Right atrium auricular region (tissue), 2 donors: Measurements from ENCODE around the gene KCNS3. TPM values are rescaled to one million over a fixed set of nuclear protein-coding genes. Genes with fewer than 3 reads are reported as not detected.

Experiments used
- DNase-seq: peaks from one replicate; pipeline ENCODE4 v3.0.0-alpha.2; 2019; ENCODE audit warnings: low spot score
- H3K27ac ChIP-seq, 2 donors: fragments of 200-600 bp; sonication (generic); 1 replicate in 1 of 2; 2 replicates in 1 of 2; pipeline ENCODE4 v1.5.1; 2016 to 2019
- H3K27me3 ChIP-seq, 2 donors: fragments of 200-600 bp; sonication (generic); one replicate each; pipeline versions ENCODE4 v1.5.1 to v1.6.0; 2017 to 2019
- H3K36me3 ChIP-seq: fragments of 200-600 bp; sonication (generic); one replicate; pipeline ENCODE4 v1.5.1; 2016
- H3K4me1 ChIP-seq, 2 donors: fragments of 200-600 bp; sonication (generic); one replicate each; pipeline versions ENCODE4 v1.5.1 to v1.6.0; 2017 to 2019
- H3K4me3 ChIP-seq, 2 donors: fragments of 200-600 bp; sonication (generic); 1 replicate in 1 of 2; 2 replicates in 1 of 2; pipeline ENCODE4 v1.5.1; 2017 to 2019; ENCODE audit warnings: mild to moderate bottlenecking in 1 of 2, moderate library complexity in 1 of 2
- H3K9me3 ChIP-seq, 2 donors: fragments of 200-600 bp; sonication (generic); one replicate each; pipeline ENCODE4 v1.5.1; 2019
- CTCF ChIP-seq, 2 donors: fragments of 200-600 bp; sonication (generic); IDR thresholded peaks; one replicate each; pipeline ENCODE4 v1.5.1; 2019; ENCODE audit warnings: antibody characterized with exemption in 2 of 2
- total RNA-seq, 2 donors: library from RNA; depleted of rRNA; stranded (reverse); fragments of >200 nt; gene quantifications; one replicate each; pipeline ENCODE4 v1.1.0, GENCODE V29; 2016

KCNS3 gene
- total RNA-seq, 2 donors from 2014 or later: 3.7 to 13.7 TPM

DNA sequence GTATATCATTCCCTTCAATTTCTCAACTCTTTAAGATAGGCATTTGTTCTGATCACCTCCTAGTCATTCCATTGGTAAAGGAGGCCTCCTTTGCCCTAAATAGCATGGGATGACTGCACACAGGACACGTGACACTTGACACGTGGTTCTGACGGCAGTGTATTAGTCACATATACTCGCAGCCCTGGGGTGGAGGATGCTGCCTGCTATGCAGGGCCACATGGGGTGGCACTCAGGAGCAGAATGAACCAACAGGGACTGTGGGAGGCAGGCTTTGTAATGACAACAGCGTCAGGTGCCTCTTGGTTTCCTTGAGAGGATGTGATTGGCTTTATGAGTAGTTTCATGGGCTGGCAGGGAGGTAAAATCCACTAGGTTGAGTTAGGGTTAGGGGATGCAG, 9.3 kb upstream of the KCNS3 start:
- DNase-seq: no peak
- Histone ChIP-seq H3K27ac (no peak overlapping the region), H3K4me3 (no peak overlapping the region), H3K27me3 (no peaks in the 10 kb centered on the region), H3K4me1 (no peaks in the 10 kb centered on the region), H3K9me3 (no peaks in the 10 kb centered on the region), H3K36me3 (no peaks in the 10 kb centered on the region)
- no peak for TF ChIP-seq CTCF (IDR thresholded peaks at IDR 0.05)

DNA sequence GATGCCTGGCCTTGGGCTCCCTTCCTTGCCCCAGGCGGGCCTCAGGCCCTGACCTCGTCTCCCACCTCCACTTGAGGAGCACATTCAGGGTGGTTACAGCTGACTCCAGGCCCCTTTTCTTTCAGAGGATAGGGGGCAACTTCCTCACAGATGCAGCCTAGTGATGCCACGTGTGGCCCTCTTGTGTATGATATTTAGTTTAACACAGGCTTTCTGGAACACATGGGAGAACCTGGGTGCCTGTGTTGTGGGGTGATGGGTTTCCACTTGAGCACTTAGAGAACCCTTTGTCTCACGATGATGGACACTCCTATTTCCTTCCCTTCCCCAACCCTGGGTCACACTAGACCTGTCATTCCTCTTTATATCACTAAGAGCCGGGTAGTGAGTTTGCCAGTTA, 6.8 kb upstream of the KCNS3 start:
- Histone ChIP-seq H3K36me3 (no peaks in the 10 kb centered on the region), H3K27me3 (no peaks in the 10 kb centered on the region), H3K4me3 (no peak overlapping the region), H3K27ac (no peak overlapping the region), H3K4me1 (no peaks in the 10 kb centered on the region), H3K9me3 (no peaks in the 10 kb centered on the region)
- TF ChIP-seq CTCF (IDR thresholded peaks at IDR 0.05): no peak
- DNase-seq: no peak

DNA sequence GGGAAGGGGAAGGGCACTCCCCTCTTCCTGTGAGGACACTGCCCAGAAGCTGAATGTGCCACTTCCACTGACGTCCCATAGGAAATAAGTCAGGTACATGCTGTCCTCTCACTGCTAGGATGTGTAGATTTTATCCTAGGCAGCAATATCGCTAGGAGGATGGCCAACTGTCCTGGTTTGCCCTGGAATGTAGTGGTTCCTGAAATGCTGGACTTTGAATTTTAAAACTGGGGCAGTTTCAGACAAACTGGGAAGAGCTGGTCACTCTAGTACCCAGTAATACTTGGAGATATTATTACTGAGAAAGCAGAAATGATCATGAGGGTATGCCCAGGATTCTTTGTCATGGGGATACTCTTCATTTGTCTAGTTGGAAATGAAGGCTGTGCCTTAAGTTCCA, 5.4 kb upstream of the KCNS3 start:
- H3K9me3 ChIP-seq: no peaks in the 10 kb centered on the region
- no peaks in the 10 kb centered on the region for H3K36me3 ChIP-seq
- H3K27ac ChIP-seq: no peak overlapping the region
- no peak for DNase-seq
- peaks cover 0 to 7% of the 10 kb centered on the region in 2 donors for H3K4me1 ChIP-seq
- H3K4me3 ChIP-seq: no peak overlapping the region
- H3K27me3 ChIP-seq: no peaks in the 10 kb centered on the region
- TF ChIP-seq CTCF (IDR thresholded peaks at IDR 0.05): no peak

GRCh38 chr2:17876590-17876989, 1.9 kb upstream of the KCNS3 start:
- Histone ChIP-seq H3K27me3 (peaks cover 0 to 7% of the 10 kb centered on the region in 2 donors), H3K4me3 (no peak overlapping the region), H3K9me3 (no peaks in the 10 kb centered on the region), H3K27ac (no peak overlapping the region), H3K36me3 (no peaks in the 10 kb centered on the region), H3K4me1 (peaks cover 0 to 24% of the 10 kb centered on the region in 2 donors)
- no peak for TF ChIP-seq CTCF (IDR thresholded peaks at IDR 0.05)
- no peak for DNase-seq

DNA sequence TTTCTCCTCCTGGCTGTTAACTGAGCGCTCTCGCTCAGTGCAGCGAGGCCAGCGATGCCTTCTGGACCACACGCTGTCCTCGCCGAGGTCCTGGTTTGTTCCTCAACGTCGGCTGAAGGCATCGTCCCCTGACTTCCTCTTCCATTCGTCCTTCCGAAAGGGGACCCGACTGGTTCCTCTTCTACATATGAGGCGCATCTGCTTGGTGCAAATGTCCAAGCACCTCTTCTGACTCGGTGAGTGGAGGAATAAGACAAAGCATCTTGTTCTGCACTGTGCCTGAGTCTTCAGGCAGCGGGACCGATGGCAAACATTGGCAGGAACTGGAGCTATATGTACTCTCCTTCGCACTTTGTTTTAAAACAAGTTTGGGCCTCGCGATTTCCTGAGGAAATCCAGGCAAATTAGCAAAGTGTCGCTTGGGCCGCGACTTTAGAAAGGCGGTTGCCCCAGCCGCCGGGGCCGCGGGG, 621 bp upstream of the KCNS3 start:
- H3K36me3 ChIP-seq: no peaks in the 10 kb centered on the region
- H3K27ac ChIP-seq: peak overlapping the region; percentile 31 to 53
- DNase-seq: no peak
- peaks cover 0 to 24% of the 10 kb centered on the region in 2 donors for H3K4me1 ChIP-seq
- peaks cover 0 to 7% of the 10 kb centered on the region in 2 donors for H3K27me3 ChIP-seq
- TF ChIP-seq CTCF (IDR thresholded peaks at IDR 0.05): no peak
- H3K4me3 ChIP-seq: peak overlapping the region; percentile 58 to 72
- no peaks in the 10 kb centered on the region for H3K9me3 ChIP-seq
